ENCODE data around the gene LCN12.

LCN12 gene

GRCh38 chr9:136913701-136914438, 38.2 kb upstream of the LCN12 start:
- DNase-seq (ENCODE audit: extremely low read depth, low read depth) = no peak
- no peak overlapping the region for H3K4me3 ChIP-seq (replicated peaks; ENCODE audit: low read depth, low read length)

GRCh38 chr9:136915632-136916329, 36.3 kb upstream of the LCN12 start:
- TF ChIP-seq CTCF (IDR thresholded peaks at IDR 0.05; ENCODE audit: low read depth, low read length, missing control alignments) = no peak
- H3K4me3 ChIP-seq (replicated peaks; ENCODE audit: low read depth, low read length) = no peak overlapping the region

More at GRCh38 chr9:136913701-136914438, 38.2 kb upstream of the LCN12 start:
- no peak for TF ChIP-seq CTCF (IDR thresholded peaks at IDR 0.05; ENCODE audit: low read depth, low read length, missing control alignments)

GRCh38 chr9:136916330-136917184, 35.5 kb upstream of the LCN12 start:
- TF ChIP-seq CTCF (IDR thresholded peaks at IDR 0.05; ENCODE audit: low read depth, low read length, missing control alignments) = no peak
- DNase-seq (ENCODE audit: extremely low read depth, low read depth) = no peak
- H3K4me3 ChIP-seq (replicated peaks; ENCODE audit: low read depth, low read length) = no peak overlapping the region

More at GRCh38 chr9:136915632-136916329, 36.3 kb upstream of the LCN12 start:
- no peak for DNase-seq (ENCODE audit: extremely low read depth, low read depth)

- TF ChIP-seq CTCF (IDR thresholded peaks at IDR 0.05; ENCODE audit: low read depth, low read length, missing control alignments) = no peak
- DNase-seq (ENCODE audit: extremely low read depth, low read depth) = no peak
- H3K4me3 ChIP-seq (replicated peaks; ENCODE audit: low read depth, low read length) = no peak overlapping the region
Measured at GRCh38 chr9:136917902-136918301, 34.2 kb upstream of the LCN12 start.

GRCh38 chr9:136920069-136920468, 32.0 kb upstream of the LCN12 start:
- no peak for DNase-seq (ENCODE audit: extremely low read depth, low read depth)
- no peak overlapping the region for H3K4me3 ChIP-seq (replicated peaks; ENCODE audit: low read depth, low read length)
- no peak for TF ChIP-seq CTCF (IDR thresholded peaks at IDR 0.05; ENCODE audit: low read depth, low read length, missing control alignments)

- TF ChIP-seq CTCF (IDR thresholded peaks at IDR 0.05; ENCODE audit: low read depth, low read length, missing control alignments) = no peak
Measured at GRCh38 chr9:136920734-136921231, 31.3 kb upstream of the LCN12 start.

More at GRCh38 chr9:136920734-136921231, 31.3 kb upstream of the LCN12 start:
- no peak for DNase-seq (ENCODE audit: extremely low read depth, low read depth)
- no peak overlapping the region for H3K4me3 ChIP-seq (replicated peaks; ENCODE audit: low read depth, low read length)

All from HFF-Myc (cell line).